CD4-positive, alpha-beta T cell treated with Interleukin-2 at 100 ng/mL for 4 hours (primary cell): ENCODE results near the gene MEGF10.

Source experiments
- DNase-seq: peaks from one replicate; pipeline ENCODE4 v3.0.0-alpha.2; 2020; ENCODE audit warnings: low spot score

The MEGF10 gene

DNA sequence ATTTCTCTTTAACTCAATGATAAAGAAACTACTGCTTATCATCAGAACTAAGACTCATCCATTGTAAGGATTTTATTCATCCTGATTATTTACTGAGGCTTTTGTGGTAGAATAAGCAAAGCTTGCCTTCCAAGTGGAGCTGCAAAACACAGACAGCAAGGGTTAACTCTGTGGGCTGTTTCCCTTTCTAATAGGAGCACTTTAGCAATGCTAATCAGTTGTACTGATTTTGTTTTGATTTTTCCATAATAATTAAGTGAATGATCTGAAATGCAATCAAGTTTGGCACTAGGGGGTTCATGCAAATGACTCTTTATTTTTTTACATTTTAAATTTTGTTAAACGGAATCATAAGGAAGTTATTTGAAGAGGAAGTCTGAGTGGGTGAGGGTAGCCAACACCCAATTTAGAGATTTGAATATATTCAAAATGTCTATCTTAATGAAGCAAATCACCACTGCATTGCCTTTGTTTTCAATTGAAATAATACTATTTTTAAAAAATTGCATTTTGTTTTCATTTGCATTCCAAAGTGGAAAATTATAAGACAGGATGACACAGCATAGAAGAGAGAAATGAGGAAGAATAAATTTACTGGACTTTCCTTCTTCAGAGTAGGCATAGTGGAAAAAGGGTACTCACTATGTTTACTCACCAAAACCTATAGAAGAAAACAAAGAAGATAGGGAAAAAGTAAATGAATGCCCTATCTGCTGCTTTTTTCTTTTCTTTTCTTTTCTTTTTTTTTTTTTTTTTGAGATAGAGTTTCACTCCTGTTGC, 36.6 kb downstream of the MEGF10 start:
- DNase-seq, result no peak

DNA sequence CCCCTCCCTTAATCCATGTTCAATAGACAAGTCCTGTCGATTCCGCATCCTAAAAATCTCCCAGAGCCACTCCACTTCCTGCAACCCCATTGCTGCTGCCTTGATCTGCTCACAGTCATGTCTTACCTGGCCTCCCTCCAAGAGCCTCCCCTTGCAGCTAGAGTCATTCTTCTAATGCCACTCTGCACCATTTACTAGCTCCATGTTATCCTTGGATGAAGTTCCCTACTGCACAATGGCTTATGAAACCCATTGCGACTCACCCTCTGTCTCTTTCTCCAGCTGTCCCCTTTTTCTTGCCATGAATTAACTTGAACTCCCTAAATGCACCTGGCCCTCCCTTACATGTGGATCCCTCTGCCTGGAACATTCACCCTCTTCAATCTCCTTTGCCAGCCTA, 39.5 kb downstream of the MEGF10 start:
- DNase-seq, result no peak

DNA sequence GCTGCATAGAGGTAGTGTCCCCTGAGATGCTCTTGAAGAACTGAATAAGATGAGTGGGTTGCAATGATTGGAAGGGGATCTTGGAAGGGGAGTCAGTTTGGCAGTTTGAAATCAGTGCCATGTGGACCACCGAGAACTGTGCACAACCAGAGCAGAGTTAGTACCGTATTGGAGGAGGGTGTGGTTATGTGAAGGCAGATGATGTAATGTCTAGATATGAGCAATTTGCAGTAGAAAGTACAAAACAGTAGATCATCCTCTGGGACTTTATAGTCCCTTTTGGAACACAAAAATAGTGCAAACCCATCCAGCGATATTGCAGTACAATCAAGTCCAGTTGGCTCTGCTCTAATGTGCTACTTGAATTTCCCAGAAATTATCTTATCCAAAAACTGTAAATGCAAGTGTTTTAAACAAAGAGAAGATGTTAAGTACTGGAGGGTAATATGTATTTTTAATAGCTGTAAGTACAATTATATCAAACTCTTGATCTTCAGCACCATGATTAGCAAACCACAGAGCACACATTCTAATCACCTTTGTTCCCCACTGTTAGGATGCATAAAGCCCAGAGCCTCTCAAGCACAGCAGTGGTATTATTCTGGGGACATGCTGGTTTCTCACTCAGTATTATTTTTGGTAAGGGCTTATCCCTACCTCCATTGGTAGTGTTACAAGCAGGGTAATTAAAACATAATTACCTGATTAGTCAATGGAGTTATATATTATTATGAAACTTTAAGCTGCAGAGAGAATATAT, 41.5 kb downstream of the MEGF10 start:
- DNase-seq, result no peak

DNA sequence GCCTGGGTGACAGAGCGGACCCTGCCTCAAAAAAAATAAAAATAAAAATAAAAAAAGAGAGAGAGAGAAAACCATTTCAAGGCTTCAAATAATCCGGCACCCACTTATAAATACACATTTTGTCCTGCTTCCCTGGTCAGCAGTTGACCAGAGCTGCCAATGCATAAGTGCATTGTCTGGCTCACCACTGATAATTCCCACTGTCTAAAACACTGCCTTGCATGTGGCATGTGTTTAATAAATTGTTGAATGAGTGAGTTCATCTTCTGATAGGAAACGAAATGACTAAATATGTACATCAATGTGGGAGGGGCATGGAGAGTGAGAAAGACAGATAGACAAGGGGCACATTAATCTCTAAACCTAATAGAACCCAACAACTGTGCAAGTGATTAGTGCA, 42.9 kb downstream of the MEGF10 start:
- no peak for DNase-seq

DNA sequence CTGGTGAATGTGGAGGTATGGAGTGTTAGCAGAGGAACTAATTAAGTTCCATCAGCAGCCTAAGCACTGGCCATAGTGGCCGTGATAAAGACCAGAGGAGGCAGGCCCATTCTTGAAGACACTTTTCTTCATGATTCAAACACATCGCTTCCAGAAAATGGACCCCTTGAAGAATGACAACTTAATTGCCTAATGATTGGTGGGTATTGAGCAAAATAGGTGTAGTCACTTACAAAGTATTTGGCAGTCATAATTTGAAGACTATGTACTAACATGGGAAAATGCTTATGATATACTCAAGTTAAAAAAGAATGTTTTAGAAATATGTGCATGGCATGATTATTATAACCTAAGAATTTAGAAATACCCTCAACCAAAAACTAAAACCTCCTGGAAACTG, 44.8 kb downstream of the MEGF10 start:
- no peak for DNase-seq

DNA sequence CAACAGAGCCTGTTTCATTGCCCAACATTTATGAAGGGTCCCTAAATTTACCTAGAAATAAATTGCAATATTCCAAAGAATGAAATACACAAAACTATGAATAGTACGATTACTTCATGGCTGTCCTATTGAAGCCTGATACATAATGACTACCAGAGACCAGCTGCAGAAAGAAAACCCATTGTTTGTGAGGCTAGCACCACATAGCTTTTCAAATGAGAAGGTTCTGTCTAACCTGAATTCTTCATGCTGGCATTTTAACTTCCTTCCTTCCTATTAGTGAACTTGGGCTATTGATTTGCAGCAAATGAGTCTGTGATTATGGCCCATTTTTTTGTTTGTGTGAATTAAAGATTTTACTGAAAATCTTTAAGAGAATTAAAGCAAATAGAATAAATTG, 47.3 kb downstream of the MEGF10 start:
- no peak for DNase-seq

DNA sequence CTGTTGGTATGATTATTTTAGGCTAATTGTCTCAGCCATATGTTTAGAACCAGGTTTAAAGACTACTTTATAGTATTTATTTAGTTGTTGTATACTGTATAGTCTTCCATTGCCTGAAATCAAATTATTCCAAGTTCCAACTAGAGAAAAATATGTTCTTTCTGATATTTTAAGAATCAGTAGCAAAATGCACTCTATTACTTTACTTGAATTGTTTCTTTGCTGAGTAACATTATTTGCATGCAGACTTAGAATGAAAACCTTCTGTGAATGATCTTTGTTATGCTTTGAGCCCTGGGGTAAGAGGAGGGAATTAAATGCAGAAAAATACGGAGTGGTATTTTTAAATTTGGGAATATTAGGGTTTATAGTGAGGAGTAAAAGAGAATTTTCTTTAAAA, 47.9 kb downstream of the MEGF10 start:
- DNase-seq, result no peak

DNA sequence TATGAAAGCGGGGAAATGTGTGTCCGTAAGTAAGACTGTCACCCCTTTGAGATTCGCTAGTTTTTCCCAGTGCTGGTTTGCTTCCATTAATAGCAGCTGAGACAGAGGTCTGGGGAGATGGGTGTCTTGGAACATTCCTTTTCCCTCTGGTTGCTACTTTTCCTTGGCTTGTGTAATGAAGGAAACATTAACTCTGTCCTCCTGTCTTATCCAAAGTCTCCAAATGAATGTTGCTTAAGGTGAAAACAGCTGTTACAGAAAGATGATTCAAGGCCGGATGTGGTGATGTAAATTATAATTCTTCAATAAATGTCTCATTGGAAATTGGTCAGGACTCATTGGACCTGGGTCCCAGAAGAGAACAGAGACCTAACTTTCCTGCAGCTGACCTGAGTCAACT, 50.0 kb downstream of the MEGF10 start:
- no peak for DNase-seq

DNA sequence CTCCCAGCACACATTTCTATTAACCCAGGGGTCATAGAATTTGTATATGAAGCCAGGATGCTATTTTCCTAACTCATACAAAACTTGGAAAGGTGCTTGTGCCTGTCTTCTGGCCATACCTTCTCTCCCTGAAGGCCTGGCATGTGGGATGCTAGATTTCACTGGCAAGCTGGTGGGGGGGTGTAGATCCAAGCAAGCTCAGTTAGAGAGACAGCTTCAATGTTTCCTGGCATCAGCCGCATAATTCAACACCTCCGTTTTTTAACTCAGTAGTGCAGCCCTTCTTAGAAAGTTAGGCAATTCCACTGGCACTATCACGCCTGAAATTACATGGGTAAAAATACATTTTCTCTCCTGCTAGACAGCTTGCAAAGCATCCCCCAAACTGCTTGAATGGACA, 51.8 kb downstream of the MEGF10 start:
- no peak for DNase-seq

DNA sequence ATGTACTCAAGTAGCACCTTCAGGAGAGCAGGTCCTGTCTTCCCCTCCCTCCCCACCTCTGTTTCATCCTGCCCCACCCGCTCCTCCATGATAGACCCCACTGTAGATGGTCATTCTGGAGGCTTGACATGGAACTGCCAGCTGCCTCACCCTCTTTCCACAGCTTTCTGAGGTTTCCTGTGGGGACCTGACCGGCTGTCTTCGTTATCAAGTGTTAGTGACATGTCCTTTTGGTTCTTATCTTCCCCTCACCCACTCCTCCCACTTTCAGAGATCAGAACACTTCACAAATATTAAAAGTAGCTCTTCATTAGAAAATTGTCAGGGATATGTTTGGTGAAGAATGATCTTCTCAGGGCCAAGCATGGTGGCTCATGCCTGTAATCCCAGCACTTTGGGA, 52.7 kb downstream of the MEGF10 start:
- DNase-seq, result no peak

DNA sequence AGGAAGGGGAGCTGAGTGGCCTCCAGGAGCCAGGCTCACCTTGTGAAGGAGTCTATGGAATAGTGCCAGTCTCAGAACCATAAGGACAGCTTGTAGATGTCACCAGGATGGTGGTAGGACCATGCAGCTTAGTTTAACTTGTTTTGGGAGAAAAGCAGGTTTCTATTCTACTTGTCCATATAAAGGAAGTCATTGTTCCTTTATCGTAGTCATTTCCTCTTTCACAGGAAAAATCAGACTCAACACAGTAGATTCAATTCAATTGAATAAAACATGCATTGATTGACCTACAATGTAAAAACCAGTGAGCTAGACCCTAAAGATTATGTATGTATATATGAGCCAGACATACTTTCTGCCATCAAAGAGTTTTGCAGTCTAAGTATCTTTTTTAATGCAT, 53.3 kb downstream of the MEGF10 start:
- DNase-seq, result no peak

DNA sequence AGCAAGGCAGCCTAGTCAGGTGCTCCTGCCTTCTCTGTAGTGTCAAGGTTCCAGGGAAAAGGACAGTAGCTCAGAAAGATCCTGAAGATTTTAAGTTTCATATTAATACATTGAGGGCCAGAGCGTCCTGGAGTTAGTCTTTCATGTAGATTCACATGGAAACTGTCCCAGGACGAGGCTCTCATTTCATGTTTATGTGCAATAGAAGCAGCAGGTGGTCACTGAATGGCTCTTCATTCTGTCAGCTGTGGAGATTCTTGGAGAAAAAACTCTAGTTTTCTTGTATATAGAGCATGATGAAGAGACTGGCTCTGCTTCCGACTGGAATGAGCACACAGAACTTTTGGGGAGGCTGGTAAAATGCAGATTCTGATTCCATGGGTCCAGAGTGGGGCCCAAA, 54.3 kb downstream of the MEGF10 start:
- DNase-seq, result no peak

DNA sequence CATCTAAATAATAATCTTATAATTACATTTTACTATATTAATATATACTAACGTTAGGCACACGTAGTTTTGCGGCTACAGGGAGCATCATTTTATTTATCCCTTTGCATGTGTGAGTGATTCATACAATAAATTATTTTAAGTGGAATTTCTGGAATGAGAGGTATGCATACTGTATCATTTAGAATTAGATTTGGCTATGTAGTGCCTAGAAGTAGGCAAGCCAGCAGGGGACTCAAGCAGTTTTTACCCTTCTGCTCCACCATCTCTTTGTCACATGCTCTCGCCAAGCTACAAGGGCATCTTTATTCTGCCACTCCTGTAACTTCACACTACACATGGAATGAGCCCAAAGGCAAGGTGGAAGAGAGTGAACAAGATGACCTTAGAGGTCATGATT, 60.8 kb downstream of the MEGF10 start:
- DNase-seq, result no peak

DNA sequence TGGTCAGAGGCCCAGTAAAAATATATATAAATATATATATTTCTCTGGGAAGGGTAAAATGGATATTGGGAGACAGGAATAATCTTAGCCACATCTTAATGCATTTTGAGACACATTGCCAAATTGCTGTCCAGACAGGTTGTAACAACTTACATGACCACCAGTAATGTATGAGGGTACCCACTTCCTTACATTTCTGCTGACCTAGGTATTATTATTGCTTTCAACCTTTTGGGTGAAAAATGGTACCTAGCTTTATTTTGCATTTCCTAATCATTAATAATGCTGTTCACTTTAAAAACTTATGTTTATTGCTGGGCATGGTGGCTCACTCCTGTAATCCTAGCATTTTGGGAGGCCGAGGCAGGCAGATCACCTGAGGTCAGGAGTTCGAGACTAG, 61.5 kb downstream of the MEGF10 start:
- no peak for DNase-seq

DNA sequence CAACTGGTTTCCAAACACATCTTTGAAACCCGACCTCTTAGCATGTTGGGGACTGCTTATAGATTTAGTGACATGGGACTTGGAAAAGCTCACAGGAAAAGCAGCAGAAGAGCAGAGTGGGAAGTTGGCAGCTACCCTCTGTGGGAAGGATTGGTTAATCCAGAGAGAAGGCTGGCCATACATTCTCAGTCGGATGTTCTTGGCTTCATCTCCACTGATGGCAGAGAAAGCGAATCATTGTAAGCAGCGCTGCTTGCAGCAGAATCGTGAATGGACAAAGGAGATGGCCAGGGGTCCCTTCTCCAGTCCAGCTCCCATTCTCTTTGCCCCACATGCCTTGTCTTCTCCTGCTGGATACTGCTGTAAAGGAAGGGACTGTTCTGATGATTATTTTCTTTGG, 62.7 kb downstream of the MEGF10 start:
- DNase-seq, result no peak

DNA sequence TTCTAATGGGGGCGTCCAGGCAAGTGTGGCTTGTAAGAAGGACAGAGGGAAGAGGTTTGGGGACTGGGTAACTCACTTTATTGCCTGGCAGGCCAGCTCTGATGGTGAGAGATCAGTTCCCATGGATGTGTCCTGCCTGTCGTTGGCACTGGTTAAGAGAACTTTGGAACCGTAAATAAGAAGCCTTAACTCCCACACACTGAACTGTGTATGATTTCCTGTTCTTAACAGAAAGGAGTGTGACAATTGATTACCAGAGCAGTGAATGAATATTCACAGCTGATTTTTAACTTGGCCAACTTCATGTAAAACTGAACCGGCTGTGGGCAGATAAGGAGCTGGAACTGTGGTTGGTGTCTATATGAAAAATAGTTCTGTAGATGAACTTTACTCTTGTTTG, 63.2 kb downstream of the MEGF10 start:
- no peak for DNase-seq

DNA sequence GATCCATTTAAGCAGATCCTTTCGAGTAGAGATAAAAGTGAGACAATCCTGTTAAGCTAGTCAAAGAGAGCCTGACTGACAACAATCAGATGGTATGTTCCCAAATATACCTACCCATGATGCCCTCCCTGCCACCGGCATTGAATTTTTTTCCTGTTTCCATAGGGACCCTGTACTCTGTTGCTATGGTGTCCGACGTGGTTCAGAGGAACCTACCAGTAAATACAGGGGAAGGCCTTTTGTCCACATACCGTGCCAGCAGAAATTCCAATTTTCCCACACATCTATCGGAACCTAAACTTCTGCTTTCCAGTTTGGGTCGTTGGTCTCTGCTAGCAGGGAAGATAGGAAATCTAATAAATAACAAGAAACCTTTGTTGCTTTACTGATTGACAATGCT, 64.7 kb downstream of the MEGF10 start:
- DNase-seq, result no peak

DNA sequence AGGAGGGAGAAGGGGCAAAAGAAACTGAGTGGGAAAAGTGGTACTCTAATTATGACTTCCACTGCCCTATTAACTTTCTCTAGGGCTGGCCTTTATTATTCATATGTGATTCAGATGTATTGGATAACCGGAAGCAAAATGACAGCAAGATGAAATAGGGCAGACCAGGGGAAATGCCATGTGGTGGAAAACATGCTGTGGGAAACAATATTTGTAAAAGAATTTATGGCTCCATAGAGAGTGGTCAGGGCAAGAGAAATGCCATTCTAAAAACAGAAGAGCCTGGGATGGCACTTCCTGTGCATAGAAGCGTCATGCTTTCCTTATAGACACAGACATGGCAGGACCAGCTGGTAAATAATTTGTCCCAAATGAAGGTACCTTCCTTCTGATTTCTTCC, 67.7 kb downstream of the MEGF10 start:
- no peak for DNase-seq

DNA sequence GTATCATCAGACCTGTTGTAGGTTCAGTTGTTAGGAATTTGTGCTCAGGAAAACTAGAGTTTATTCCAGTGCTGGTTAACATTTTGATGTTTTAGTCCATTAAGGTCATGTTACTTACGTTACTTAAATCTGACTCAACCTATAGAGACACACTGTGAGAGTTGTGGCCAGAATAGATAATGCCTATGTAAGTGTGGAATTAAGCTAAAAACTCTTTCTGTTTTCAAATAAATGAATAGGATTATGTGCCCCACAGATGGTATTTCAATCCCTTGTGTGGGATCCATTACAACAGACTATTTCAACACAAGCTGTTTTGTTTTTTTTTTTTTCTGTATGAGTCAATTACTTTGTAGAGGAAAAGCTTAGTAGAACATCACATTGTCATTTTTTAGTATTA, 68.1 kb downstream of the MEGF10 start:
- no peak for DNase-seq

DNA sequence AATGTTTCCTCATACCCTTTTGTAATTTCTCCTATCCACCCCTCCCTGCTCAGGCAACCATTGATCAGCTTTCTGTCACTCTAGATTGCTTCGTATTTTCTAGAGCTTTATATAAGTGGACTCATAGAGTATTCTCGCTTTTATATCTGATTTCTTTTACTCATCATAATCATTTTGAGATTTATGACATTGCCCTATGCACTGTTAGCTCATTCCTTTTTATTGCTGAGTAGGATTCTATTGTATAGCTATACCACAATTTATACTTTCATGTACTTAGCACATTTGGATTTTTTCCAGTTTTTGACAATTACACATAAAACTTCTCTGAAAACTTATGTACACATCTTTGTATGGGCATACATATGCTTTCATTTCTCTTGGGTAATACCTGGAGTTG, 68.9 kb downstream of the MEGF10 start:
- no peak for DNase-seq

DNA sequence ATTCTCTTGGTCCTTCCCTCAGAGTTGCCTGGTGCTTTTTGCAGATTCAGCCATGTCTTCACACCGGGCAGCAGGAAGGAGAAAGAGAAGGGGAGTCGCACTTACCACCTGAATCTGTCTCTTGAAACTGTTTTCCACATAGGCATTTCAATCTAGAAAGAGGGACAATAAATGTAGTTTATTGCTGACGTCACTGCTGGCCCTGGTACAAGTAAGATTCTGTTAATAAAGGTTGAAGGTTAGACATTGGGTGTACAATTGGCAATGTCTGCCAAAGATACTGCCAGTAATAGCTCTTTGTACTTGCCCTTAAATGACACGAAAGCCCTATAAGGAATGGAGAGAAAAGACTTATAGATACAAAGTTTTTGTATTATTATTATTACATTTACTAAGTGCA, 72.8 kb downstream of the MEGF10 start:
- DNase-seq, result no peak

DNA sequence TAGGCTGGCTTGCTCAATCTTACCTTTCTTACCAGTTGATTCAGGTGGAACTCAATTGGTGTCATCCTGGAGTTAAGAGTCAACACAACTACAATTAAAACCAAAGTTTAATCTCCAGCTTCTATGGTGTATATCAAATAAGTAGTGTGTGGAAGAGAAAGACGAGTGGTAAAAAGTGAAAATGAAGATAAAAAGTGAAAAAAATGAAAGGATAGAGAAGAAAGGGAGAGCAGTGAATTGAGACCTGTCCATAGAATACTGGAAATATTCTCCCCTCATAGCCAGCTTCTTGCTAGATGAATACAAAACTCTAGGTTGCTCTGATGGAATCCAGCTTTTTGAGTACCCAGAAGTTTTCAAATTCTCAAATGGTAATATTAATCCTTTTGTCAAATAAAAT, 76.4 kb downstream of the MEGF10 start:
- DNase-seq, result no peak

DNA sequence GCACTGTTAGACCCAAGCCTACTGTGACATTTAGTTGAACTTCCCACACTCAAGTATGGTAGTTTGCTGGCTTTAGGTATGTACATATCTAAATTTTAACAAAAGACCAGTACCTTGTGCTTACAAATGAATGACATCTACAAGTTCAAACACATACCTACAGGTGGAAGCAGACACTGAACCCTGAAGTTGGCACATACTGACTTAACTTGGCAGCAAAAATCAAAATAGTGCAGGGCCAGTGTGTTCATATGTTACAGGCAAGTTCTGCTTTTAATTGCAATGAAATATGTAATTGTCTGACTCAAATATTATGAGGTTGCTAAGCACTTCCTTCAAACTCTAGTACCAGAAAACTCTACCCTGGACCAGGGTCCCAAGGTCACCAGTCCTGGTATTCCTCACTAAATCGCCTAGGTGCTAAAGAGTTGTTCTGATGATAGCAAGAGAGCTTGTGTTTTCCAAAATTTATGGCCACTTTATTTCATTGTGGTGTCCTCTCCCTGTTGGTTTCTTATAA, 77.4 kb downstream of the MEGF10 start:
- DNase-seq, result no peak

DNA sequence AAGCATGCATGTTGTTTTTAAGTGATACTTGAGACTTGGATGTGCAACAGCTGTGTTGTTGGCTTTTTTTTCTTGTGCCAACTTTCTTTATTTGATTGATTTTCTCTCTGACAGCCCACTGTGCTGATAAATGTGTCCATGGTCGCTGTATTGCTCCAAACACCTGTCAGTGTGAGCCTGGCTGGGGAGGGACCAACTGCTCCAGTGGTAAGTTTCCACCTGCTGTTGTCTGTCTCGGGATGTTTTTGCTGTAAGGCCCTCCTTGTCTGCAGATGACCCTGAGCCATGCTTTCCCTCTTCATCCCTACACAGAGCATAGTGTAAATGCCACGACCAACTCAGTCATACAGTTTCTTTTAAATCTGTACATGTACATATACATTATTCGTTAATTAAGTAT, 79.2 kb downstream of the MEGF10 start:
- no peak for DNase-seq
